Ramos (cell line): ENCODE measurements around the gene CXCL11.
"Not testable (repeated sequence)": the region's sequence is repeated elsewhere in the genome, so short reads cannot be mapped to it uniquely, and the experiment has no call there.

Source experiments
- in situ Hi-C: fragments of 300-500 bp; cut with MboI; formaldehyde crosslinking; loops from one replicate; pipeline ENCODE4 v1.14.3; 2022; ENCODE audit warnings: low sequenced_read_pairs; ENCODE audit not compliant: unreplicated experiment

Gene CXCL11

GRCh38 chr4:76049860-76050416 lies 14.1 kb upstream of the CXCL11 start:
- in situ Hi-C loops = loop anchor here (25.0 kb wide), 1 partner anchor 463 kb away; no protein-coding TSS in a partner anchor

- in situ Hi-C loops = not testable (repeated sequence)
Measured at GRCh38 chr4:76044686-76045085, 8.8 kb upstream of the CXCL11 start.

GRCh38 chr4:76043306-76043705 lies 7.4 kb upstream of the CXCL11 start:
- in situ Hi-C loops = not testable (repeated sequence)

GRCh38 chr4:76042241-76042998 lies 6.5 kb upstream of the CXCL11 start:
- in situ Hi-C loops = not testable (repeated sequence)

GRCh38 chr4:76036855-76037254 lies 985 bp upstream of the CXCL11 start:
- in situ Hi-C loops = no loop called here

GRCh38 chr4:76035141-76035540 lies 729 bp downstream of the CXCL11 start:
- in situ Hi-C loops = no loop called here

- in situ Hi-C loops = no loop called here
Measured at GRCh38 chr4:76029300-76029699, 6.6 kb downstream of the CXCL11 start.

- in situ Hi-C loops = no loop called here
Measured at GRCh38 chr4:76028350-76028765, 7.5 kb downstream of the CXCL11 start.

- in situ Hi-C loops = no loop called here
Measured at GRCh38 chr4:76024065-76024464, 11.8 kb downstream of the CXCL11 start.

- in situ Hi-C loops = no loop called here
Measured at GRCh38 chr4:76023389-76023788, 12.5 kb downstream of the CXCL11 start, which contains the start of gene CXCL10. Gene CXCL10, minus strand, starts transcription at chr4:76023497. Its CDS starts 66 bp downstream, at chr4:76023431.

GRCh38 chr4:76022677-76023076 lies 13.2 kb downstream of the CXCL11 start:
- in situ Hi-C loops = no loop called here

GRCh38 chr4:76022031-76022430 lies 13.8 kb downstream of the CXCL11 start:
- in situ Hi-C loops = no loop called here

GRCh38 chr4:76017056-76017686 lies 18.7 kb downstream of the CXCL11 start:
- in situ Hi-C loops = no loop called here

- in situ Hi-C loops = no loop called here
Measured at GRCh38 chr4:76016393-76016792, 19.5 kb downstream of the CXCL11 start.

- in situ Hi-C loops = no loop called here
Measured at GRCh38 chr4:76013540-76013939, 22.3 kb downstream of the CXCL11 start.

GRCh38 chr4:76012388-76012801 lies 23.5 kb downstream of the CXCL11 start:
- in situ Hi-C loops = no loop called here

- in situ Hi-C loops = no loop called here
Measured at GRCh38 chr4:76011700-76012387, 24.0 kb downstream of the CXCL11 start.

GRCh38 chr4:76011018-76011670 lies 24.7 kb downstream of the CXCL11 start:
- in situ Hi-C loops = no loop called here

GRCh38 chr4:76010576-76010975 lies 25.3 kb downstream of the CXCL11 start:
- in situ Hi-C loops = no loop called here

- in situ Hi-C loops = loop anchor here (10.0 kb wide), 1 partner anchor 55 kb away; no protein-coding TSS in a partner anchor
Measured at GRCh38 chr4:76009311-76009710, 26.6 kb downstream of the CXCL11 start.
